HEK293 (cell line): ENCODE results near the gene KLHL11.

Source experiments
- GLIS1 ChIP-seq: fragments of 450-650 bp; formaldehyde crosslinking; IDR thresholded peaks from 2 replicates; pipeline ENCODE4 v1.5.1; 2016; ENCODE audit warnings: missing biosample characterization, missing genetic modification characterization
- YY1 ChIP-seq: fragments of 450-650 bp; formaldehyde crosslinking; IDR thresholded peaks from 2 replicates; pipeline ENCODE4 v1.5.1; 2018; ENCODE audit warnings: missing biosample characterization, missing genetic modification characterization
- ZFP3 ChIP-seq: fragments of 450-650 bp; formaldehyde crosslinking; IDR thresholded peaks from 2 replicates; pipeline ENCODE4 v1.5.1; 2016; ENCODE audit warnings: low read depth, missing biosample characterization, missing genetic modification characterization
- ZNF175 ChIP-seq: fragments of 450-650 bp; formaldehyde crosslinking; IDR thresholded peaks from 2 replicates; pipeline ENCODE4 v1.5.1; 2016; ENCODE audit warnings: missing biosample characterization, missing genetic modification characterization
- ZNF19 ChIP-seq: fragments of 450-650 bp; formaldehyde crosslinking; IDR thresholded peaks from 2 replicates; pipeline ENCODE4; 2016; ENCODE audit warnings: missing biosample characterization, missing genetic modification characterization, low read depth
- ZNF2 ChIP-seq: fragments of 450-650 bp; formaldehyde crosslinking; IDR thresholded peaks from 2 replicates; pipeline ENCODE4 v1.5.1; 2016; ENCODE audit warnings: missing biosample characterization, missing genetic modification characterization
- ZNF211 ChIP-seq: fragments of 450-650 bp; formaldehyde crosslinking; IDR thresholded peaks from 2 replicates; pipeline ENCODE4 v1.5.1; 2016; ENCODE audit warnings: low read depth, missing biosample characterization, missing genetic modification characterization
- ZNF239 ChIP-seq: fragments of 450-650 bp; formaldehyde crosslinking; IDR thresholded peaks from 2 replicates; pipeline ENCODE4 v1.5.1; 2016; ENCODE audit warnings: missing biosample characterization, missing genetic modification characterization
- ZNF37A ChIP-seq: fragments of 450-650 bp; IDR thresholded peaks from 2 replicates; pipeline ENCODE4 v1.5.1; 2018; ENCODE audit warnings: missing biosample characterization, missing genetic modification characterization
- ZNF404 ChIP-seq: fragments of 450-650 bp; formaldehyde crosslinking; IDR thresholded peaks from 2 replicates; pipeline ENCODE4 v1.5.1; 2017; ENCODE audit warnings: missing biosample characterization, missing genetic modification characterization
- ZNF521 ChIP-seq: fragments of 450-650 bp; formaldehyde crosslinking; IDR thresholded peaks from 2 replicates; pipeline ENCODE4 v1.5.1; 2017; ENCODE audit warnings: missing biosample characterization, mild to moderate bottlenecking, missing genetic modification characterization
- ZNF560 ChIP-seq: fragments of 450-650 bp; formaldehyde crosslinking; IDR thresholded peaks from 2 replicates; pipeline ENCODE4 v1.5.1; 2017; ENCODE audit warnings: missing biosample characterization, missing genetic modification characterization, borderline replicate concordance
- ZNF596 ChIP-seq: fragments of 450-650 bp; IDR thresholded peaks from 2 replicates; pipeline ENCODE4 v1.5.0; 2018; ENCODE audit warnings: missing biosample characterization, mild to moderate bottlenecking, missing genetic modification characterization, moderate library complexity
- ZNF623 ChIP-seq: fragments of 450-650 bp; formaldehyde crosslinking; IDR thresholded peaks from 2 replicates; pipeline ENCODE4 v1.5.1; 2016; ENCODE audit warnings: missing biosample characterization, missing genetic modification characterization
- ZNF654 ChIP-seq: fragments of 450-650 bp; formaldehyde crosslinking; IDR thresholded peaks from 2 replicates; pipeline ENCODE4 v1.5.1; 2016; ENCODE audit warnings: low read depth, missing biosample characterization, missing genetic modification characterization
- ZNF658 ChIP-seq: fragments of 450-650 bp; formaldehyde crosslinking; IDR thresholded peaks from 2 replicates; pipeline ENCODE4; 2016; ENCODE audit warnings: missing biosample characterization, missing genetic modification characterization
- ZNF776 ChIP-seq: fragments of 450-650 bp; formaldehyde crosslinking; IDR thresholded peaks from 2 replicates; pipeline ENCODE4 v1.5.0; 2017; ENCODE audit warnings: missing biosample characterization, missing genetic modification characterization, borderline replicate concordance
- ZNF791 ChIP-seq: fragments of 450-650 bp; formaldehyde crosslinking; IDR thresholded peaks from 2 replicates; pipeline ENCODE4 v1.5.1; 2016; ENCODE audit warnings: missing biosample characterization, missing genetic modification characterization
- ZNF792 ChIP-seq: fragments of 450-650 bp; formaldehyde crosslinking; IDR thresholded peaks from 2 replicates; pipeline ENCODE4 v1.5.1; 2016; ENCODE audit warnings: missing biosample characterization, missing genetic modification characterization
- ZSCAN30 ChIP-seq: fragments of 450-650 bp; IDR thresholded peaks from 2 replicates; pipeline ENCODE4 v1.5.1; 2018; ENCODE audit warnings: missing biosample characterization, mild to moderate bottlenecking, missing genetic modification characterization, moderate library complexity
- TF ChIP-seq, protein P1 (sequence below): fragments of 450-650 bp; formaldehyde crosslinking; IDR thresholded peaks from 2 replicates; pipeline ENCODE4 v1.5.1; 2016; ENCODE audit warnings: missing biosample characterization, missing genetic modification characterization
- TF ChIP-seq, protein P2 (sequence below): fragments of 450-650 bp; formaldehyde crosslinking; IDR thresholded peaks from 2 replicates; pipeline ENCODE4 v1.5.1; 2016; ENCODE audit warnings: missing biosample characterization, missing genetic modification characterization
- TF ChIP-seq, protein P3 (sequence below): fragments of 450-650 bp; formaldehyde crosslinking; IDR thresholded peaks from 2 replicates; pipeline ENCODE4 v1.5.1; 2016; ENCODE audit warnings: missing biosample characterization, missing genetic modification characterization
- TF ChIP-seq, protein P4 (sequence below): fragments of 450-650 bp; formaldehyde crosslinking; IDR thresholded peaks from 2 replicates; pipeline ENCODE4 v1.5.0; 2017; ENCODE audit warnings: missing biosample characterization, missing genetic modification characterization, borderline replicate concordance
- TF ChIP-seq, protein P5 (sequence below): fragments of 450-650 bp; formaldehyde crosslinking; IDR thresholded peaks from 2 replicates; pipeline ENCODE4 v1.5.1; 2016; ENCODE audit warnings: missing biosample characterization, missing genetic modification characterization
- TF ChIP-seq, protein P6 (sequence below): fragments of 450-650 bp; formaldehyde crosslinking; IDR thresholded peaks from 2 replicates; pipeline ENCODE4 v1.5.1; 2017; ENCODE audit warnings: missing biosample characterization, missing genetic modification characterization

Gene KLHL11

DNA sequence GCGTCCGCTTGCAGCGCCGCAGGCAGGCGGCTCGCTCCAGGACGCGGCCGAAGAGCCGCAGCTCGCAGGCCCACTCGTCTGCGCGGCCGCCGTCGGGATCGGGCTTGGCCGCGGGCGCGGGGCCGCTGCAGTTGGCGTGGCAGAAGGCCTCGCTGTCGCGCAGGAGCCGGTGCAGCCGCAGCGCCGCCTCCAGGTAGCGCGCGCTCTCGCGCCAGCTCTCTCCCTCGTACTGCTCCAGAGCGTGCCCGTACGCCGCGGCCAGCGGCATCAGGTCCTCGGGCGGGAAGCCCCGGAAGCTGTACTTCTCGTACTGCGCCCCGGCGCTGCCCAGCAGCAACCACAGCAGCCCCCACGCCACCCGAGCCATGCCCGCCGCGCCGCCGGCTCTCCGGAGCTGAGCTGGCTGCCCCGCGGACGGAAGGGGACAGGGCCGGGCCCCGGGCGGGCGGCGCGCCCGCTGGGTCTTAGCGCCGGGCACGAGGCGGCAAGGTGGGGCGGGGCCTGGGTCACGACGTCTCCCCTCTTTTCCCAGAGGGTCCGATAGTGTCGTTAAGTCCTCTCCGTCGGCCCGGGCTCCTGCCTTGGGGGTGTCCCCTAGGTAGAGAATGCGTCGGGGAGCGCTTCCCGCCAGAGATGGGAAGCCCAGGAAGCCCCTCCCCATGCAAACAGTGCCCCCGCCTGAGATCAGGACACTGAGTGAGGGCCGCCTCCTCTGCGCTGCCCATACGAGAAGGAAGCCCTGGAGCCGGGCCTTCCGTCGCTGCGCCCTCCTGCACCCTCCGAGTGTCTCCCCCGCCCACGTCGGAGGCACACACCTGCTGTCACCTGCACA, 53.5 kb downstream of the KLHL11 start, which contains the start of gene P3H4 (continued):
- TF ChIP-seq, protein P1, sequence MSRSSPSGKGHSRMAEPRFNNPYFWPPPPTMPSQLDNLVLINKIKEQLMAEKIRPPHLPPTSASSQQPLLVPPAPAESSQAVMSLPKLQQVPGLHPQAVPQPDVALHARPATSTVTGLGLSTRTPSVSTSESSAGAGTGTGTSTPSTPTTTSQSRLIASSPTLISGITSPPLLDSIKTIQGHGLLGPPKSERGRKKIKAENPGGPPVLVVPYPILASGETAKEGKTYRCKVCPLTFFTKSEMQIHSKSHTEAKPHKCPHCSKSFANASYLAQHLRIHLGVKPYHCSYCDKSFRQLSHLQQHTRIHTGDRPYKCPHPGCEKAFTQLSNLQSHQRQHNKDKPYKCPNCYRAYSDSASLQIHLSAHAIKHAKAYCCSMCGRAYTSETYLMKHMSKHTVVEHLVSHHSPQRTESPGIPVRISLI (tag by site-specific recombination) = no peak
- TF ChIP-seq ZNF211 (tag by site-specific recombination) (no peak), ZNF521 (no peak), ZNF791 (no peak), ZNF623 (tag by site-specific recombination) (no peak), ZSCAN30 (tag by site-specific recombination) (peak; percentile 72), ZNF175 (tag by site-specific recombination) (no peak), ZNF776 (tag by site-specific recombination) (no peak), ZNF658 (tag by site-specific recombination) (no peak), ZNF2 (tag by site-specific recombination) (no peak), ZNF19 (tag by site-specific recombination) (no peak), ZNF404 (tag by site-specific recombination) (no peak), GLIS1 (tag by site-specific recombination) (peak; percentile 84), ZNF37A (tag by site-specific recombination) (no peak; the same call in 1 of the 2 replicates), YY1 (tag by site-specific recombination) (peak; percentile 12; the same call in 1 of the 2 replicates), ZNF596 (0 out of 2 replicates have a peak, but pooled peaks have one; percentile 17), ZNF654 (tag by site-specific recombination) (no peak), ZFP3 (tag by site-specific recombination) (no peak), ZNF792 (no peak), ZNF239 (tag by site-specific recombination) (no peak), ZNF560 (tag by site-specific recombination) (no peak)
- TF ChIP-seq, protein P2, sequence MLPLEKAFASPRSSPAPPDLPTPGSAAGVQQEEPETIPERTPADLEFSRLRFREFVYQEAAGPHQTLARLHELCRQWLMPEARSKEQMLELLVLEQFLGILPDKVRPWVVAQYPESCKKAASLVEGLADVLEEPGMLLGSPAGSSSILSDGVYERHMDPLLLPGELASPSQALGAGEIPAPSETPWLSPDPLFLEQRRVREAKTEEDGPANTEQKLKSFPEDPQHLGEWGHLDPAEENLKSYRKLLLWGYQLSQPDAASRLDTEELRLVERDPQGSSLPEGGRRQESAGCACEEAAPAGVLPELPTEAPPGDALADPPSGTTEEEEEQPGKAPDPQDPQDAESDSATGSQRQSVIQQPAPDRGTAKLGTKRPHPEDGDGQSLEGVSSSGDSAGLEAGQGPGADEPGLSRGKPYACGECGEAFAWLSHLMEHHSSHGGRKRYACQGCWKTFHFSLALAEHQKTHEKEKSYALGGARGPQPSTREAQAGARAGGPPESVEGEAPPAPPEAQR = no peak
- TF ChIP-seq, protein P3, sequence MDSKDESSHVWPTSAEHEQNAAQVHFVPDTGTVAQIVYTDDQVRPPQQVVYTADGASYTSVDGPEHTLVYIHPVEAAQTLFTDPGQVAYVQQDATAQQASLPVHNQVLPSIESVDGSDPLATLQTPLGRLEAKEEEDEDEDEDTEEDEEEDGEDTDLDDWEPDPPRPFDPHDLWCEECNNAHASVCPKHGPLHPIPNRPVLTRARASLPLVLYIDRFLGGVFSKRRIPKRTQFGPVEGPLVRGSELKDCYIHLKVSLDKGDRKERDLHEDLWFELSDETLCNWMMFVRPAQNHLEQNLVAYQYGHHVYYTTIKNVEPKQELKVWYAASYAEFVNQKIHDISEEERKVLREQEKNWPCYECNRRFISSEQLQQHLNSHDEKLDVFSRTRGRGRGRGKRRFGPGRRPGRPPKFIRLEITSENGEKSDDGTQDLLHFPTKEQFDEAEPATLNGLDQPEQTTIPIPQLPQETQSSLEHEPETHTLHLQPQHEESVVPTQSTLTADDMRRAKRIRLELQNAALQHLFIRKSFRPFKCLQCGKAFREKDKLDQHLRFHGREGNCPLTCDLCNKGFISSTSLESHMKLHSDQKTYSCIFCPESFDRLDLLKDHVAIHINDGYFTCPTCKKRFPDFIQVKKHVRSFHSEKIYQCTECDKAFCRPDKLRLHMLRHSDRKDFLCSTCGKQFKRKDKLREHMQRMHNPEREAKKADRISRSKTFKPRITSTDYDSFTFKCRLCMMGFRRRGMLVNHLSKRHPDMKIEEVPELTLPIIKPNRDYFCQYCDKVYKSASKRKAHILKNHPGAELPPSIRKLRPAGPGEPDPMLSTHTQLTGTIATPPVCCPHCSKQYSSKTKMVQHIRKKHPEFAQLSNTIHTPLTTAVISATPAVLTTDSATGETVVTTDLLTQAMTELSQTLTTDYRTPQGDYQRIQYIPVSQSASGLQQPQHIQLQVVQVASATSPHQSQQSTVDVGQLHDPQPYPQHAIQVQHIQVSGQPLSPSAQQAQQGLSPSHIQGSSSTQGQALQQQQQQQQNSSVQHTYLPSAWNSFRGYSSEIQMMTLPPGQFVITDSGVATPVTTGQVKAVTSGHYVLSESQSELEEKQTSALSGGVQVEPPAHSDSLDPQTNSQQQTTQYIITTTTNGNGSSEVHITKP (tag by site-specific recombination) = peak; percentile 29; the same call in 1 of the 2 replicates
- TF ChIP-seq, protein P4, sequence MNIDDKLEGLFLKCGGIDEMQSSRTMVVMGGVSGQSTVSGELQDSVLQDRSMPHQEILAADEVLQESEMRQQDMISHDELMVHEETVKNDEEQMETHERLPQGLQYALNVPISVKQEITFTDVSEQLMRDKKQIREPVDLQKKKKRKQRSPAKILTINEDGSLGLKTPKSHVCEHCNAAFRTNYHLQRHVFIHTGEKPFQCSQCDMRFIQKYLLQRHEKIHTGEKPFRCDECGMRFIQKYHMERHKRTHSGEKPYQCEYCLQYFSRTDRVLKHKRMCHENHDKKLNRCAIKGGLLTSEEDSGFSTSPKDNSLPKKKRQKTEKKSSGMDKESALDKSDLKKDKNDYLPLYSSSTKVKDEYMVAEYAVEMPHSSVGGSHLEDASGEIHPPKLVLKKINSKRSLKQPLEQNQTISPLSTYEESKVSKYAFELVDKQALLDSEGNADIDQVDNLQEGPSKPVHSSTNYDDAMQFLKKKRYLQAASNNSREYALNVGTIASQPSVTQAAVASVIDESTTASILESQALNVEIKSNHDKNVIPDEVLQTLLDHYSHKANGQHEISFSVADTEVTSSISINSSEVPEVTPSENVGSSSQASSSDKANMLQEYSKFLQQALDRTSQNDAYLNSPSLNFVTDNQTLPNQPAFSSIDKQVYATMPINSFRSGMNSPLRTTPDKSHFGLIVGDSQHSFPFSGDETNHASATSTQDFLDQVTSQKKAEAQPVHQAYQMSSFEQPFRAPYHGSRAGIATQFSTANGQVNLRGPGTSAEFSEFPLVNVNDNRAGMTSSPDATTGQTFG (tag by site-specific recombination) = no peak
- TF ChIP-seq, protein P5, sequence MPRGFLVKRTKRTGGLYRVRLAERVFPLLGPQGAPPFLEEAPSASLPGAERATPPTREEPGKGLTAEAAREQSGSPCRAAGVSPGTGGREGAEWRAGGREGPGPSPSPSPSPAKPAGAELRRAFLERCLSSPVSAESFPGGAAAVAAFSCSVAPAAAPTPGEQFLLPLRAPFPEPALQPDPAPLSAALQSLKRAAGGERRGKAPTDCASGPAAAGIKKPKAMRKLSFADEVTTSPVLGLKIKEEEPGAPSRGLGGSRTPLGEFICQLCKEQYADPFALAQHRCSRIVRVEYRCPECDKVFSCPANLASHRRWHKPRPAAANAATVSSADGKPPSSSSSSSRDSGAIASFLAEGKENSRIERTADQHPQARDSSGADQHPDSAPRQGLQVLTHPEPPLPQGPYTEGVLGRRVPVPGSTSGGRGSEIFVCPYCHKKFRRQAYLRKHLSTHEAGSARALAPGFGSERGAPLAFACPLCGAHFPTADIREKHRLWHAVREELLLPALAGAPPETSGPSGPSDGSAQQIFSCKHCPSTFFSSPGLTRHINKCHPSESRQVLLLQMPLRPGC (tag by site-specific recombination) = no peak
- TF ChIP-seq, protein P6, sequence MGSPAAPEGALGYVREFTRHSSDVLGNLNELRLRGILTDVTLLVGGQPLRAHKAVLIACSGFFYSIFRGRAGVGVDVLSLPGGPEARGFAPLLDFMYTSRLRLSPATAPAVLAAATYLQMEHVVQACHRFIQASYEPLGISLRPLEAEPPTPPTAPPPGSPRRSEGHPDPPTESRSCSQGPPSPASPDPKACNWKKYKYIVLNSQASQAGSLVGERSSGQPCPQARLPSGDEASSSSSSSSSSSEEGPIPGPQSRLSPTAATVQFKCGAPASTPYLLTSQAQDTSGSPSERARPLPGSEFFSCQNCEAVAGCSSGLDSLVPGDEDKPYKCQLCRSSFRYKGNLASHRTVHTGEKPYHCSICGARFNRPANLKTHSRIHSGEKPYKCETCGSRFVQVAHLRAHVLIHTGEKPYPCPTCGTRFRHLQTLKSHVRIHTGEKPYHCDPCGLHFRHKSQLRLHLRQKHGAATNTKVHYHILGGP = no peak
